ENCODE results near the gene SEC23B.

The SEC23B gene

GRCh38 chr20:18477218-18477617 lies 30.5 kb upstream of the SEC23B start:
- no peaks in the 10 kb centered on the region for H3K36me3 ChIP-seq (ENCODE audit: insufficient read depth)
- H3K79me2 ChIP-seq (ENCODE audit: insufficient read depth, low read depth), result no peaks in the 10 kb centered on the region
- H3K27ac ChIP-seq, result no peak overlapping the region

DNA sequence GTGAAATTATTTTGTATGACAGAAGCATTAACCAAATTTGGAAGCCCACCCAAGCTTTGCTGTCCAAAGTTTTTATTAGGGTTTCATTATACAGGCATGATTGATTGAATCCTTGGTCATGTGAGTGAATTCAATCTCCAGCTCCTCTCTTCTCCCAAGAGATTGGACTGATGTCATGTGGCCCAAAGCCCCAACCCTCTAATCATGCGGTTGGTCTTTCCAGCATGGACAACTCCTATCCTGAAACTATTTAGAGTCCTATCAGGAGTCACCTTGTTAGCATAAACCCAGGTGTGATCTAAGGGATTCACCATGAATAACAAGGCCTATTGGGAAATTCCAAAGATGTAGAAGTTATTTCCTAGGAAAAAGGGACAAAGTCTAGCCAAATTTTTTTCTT lies 29.9 kb upstream of the SEC23B start:
- Histone ChIP-seq H3K4me1 (ENCODE audit: low read depth, poor library complexity, severe bottlenecking) (no peaks in the 10 kb centered on the region), H3K9ac (no peak overlapping the region), H3K27me3 (ENCODE audit: insufficient read depth, low read depth) (no peaks in the 10 kb centered on the region), H3K4me3 (IDR thresholded peaks at IDR 0.05; ENCODE audit: insufficient read depth, low read depth, low read length) (no peak overlapping the region), H3K27ac (no peak overlapping the region), H3K36me3 (ENCODE audit: insufficient read depth) (no peaks in the 10 kb centered on the region), H4K20me1 (ENCODE audit: insufficient read depth) (no peaks in the 10 kb centered on the region), H3K79me2 (ENCODE audit: insufficient read depth, low read depth) (no peaks in the 10 kb centered on the region), H2AFZ (ENCODE audit: low read depth) (no peak overlapping the region), H3K4me2 (no peak overlapping the region)
- TF ChIP-seq CTCF (conservative IDR thresholded peaks at IDR 0.05; ENCODE audit: low read depth, low read length), result no peak

More at GRCh38 chr20:18477218-18477617, 30.5 kb upstream of the SEC23B start:
- Histone ChIP-seq H3K4me3 (IDR thresholded peaks at IDR 0.05; ENCODE audit: insufficient read depth, low read depth, low read length) (no peak overlapping the region), H3K4me1 (ENCODE audit: low read depth, poor library complexity, severe bottlenecking) (no peaks in the 10 kb centered on the region), H3K27me3 (ENCODE audit: insufficient read depth, low read depth) (no peaks in the 10 kb centered on the region), H2AFZ (ENCODE audit: low read depth) (no peak overlapping the region), H3K9ac (no peak overlapping the region), H4K20me1 (ENCODE audit: insufficient read depth) (no peaks in the 10 kb centered on the region), H3K4me2 (no peak overlapping the region)
- TF ChIP-seq CTCF (conservative IDR thresholded peaks at IDR 0.05; ENCODE audit: low read depth, low read length), result no peak

GRCh38 chr20:18481596-18481995 lies 26.1 kb upstream of the SEC23B start:
- Histone ChIP-seq H3K4me1 (ENCODE audit: low read depth, poor library complexity, severe bottlenecking) (no peaks in the 10 kb centered on the region), H2AFZ (ENCODE audit: low read depth) (no peak overlapping the region), H3K27me3 (ENCODE audit: insufficient read depth, low read depth) (no peaks in the 10 kb centered on the region), H3K27ac (no peak overlapping the region), H3K4me3 (IDR thresholded peaks at IDR 0.05; ENCODE audit: insufficient read depth, low read depth, low read length) (no peak overlapping the region), H3K79me2 (ENCODE audit: insufficient read depth, low read depth) (no peaks in the 10 kb centered on the region), H3K4me2 (no peak overlapping the region), H3K9ac (no peak overlapping the region), H3K36me3 (ENCODE audit: insufficient read depth) (no peaks in the 10 kb centered on the region), H4K20me1 (ENCODE audit: insufficient read depth) (no peaks in the 10 kb centered on the region)
- TF ChIP-seq CTCF (conservative IDR thresholded peaks at IDR 0.05; ENCODE audit: low read depth, low read length), result no peak

GRCh38 chr20:18488301-18488700 lies 19.4 kb upstream of the SEC23B start:
- H2AFZ ChIP-seq (ENCODE audit: low read depth), result no peak overlapping the region
- H3K4me3 ChIP-seq (IDR thresholded peaks at IDR 0.05; ENCODE audit: insufficient read depth, low read depth, low read length), result no peak overlapping the region
- H3K27me3 ChIP-seq (ENCODE audit: insufficient read depth, low read depth), result no peaks in the 10 kb centered on the region
- TF ChIP-seq CTCF (conservative IDR thresholded peaks at IDR 0.05; ENCODE audit: low read depth, low read length), result no peak
- no peak overlapping the region for H3K27ac ChIP-seq
- H3K4me1 ChIP-seq (ENCODE audit: low read depth, poor library complexity, severe bottlenecking), result no peaks in the 10 kb centered on the region
- no peak overlapping the region for H3K4me2 ChIP-seq
- H4K20me1 ChIP-seq (ENCODE audit: insufficient read depth), result no peaks in the 10 kb centered on the region
- no peaks in the 10 kb centered on the region for H3K36me3 ChIP-seq (ENCODE audit: insufficient read depth)
- no peak overlapping the region for H3K9ac ChIP-seq
- no peaks in the 10 kb centered on the region for H3K79me2 ChIP-seq (ENCODE audit: insufficient read depth, low read depth)
